ENCODE measurements around the gene RGS7. TPM values are rescaled to one million over a fixed set of nuclear protein-coding genes. Genes with fewer than 3 reads are reported as not detected.

The RGS7 gene
- total and polyA plus RNA-seq, 10 of the 15 experiments (the other 5 are each of a cell fraction or from before 2014, with no cell fraction given): not detected

GRCh38 chr1:241406421-241406820, 49.4 kb upstream of the RGS7 start:
- no peaks in the 10 kb centered on the region for H4K20me1 ChIP-seq (ENCODE audit: control insufficient read depth, insufficient read depth)
- in situ Hi-C loops (cut with MboI) (no loop called here), intact Hi-C loops (cut with micrococcal nuclease; ENCODE audit: unreplicated experiment) (no loop called here)
- H3K4me2 ChIP-seq (ENCODE audit: control insufficient read depth, insufficient read depth): no peak overlapping the region
- no peak for TF ChIP-seq TCF7 (IDR thresholded peaks at IDR 0.05; ENCODE audit: borderline replicate concordance)
- no peak for TF ChIP-seq USF1 (IDR thresholded peaks at IDR 0.05; ENCODE audit: borderline replicate concordance, extremely low read length, insufficient read depth, low read depth, low read length)
- H3K9ac ChIP-seq (ENCODE audit: control insufficient read depth, insufficient read depth, low read length): no peak overlapping the region
- H3K27me3 ChIP-seq (replicated peaks in 1 of 2; ENCODE audit: control insufficient read depth in 2 of 2, insufficient read depth in 2 of 2, low read length in 1 of 2): no peaks in the 10 kb centered on the region; a peak in 1 of 4 replicates
- FAIRE-seq (no peak), DNase-seq (ENCODE audit: low read depth, low spot score) (no peak), ATAC-seq (no peak)
- H3K36me3 ChIP-seq (ENCODE audit: control insufficient read depth in 2 of 2, insufficient read depth in 2 of 2, low read length in 1 of 2): no peaks in the 10 kb centered on the region
- RAD21 ChIA-PET (ENCODE audit: unreplicated experiment): no interaction called here
- H3K4me3 ChIP-seq: no peak overlapping the region
- BruUV-seq (replicated peaks): no TSS peak
- no peak overlapping the region for H2AFZ ChIP-seq (ENCODE audit: control insufficient read depth, low read depth, low read length)
- CTCF ChIA-PET: no interaction called here
- no peaks in the 10 kb centered on the region for H3K4me1 ChIP-seq (ENCODE audit: control insufficient read depth, insufficient read depth, low read length)
- POLR2A ChIA-PET: no interaction called here
- no peaks in the 10 kb centered on the region for H3K9me3 ChIP-seq (replicated peaks; ENCODE audit: control insufficient read depth, insufficient read depth, low read length)
- SMC1A ChIA-PET (ENCODE audit: uncharacterized antibody, unreplicated experiment): no interaction called here
- 40% methylated on average over 3 of the region's 3 CpGs for WGBS (ENCODE audit: insufficient coverage, insufficient replicate concordance, low lambda C conversion rate, missing lambda C conversion rate)
- H3K27ac ChIP-seq (ENCODE audit: control insufficient read depth, insufficient read depth): no peak overlapping the region
- H3K79me2 ChIP-seq (ENCODE audit: control insufficient read depth, insufficient read depth, low read length): no peaks in the 10 kb centered on the region

DNA sequence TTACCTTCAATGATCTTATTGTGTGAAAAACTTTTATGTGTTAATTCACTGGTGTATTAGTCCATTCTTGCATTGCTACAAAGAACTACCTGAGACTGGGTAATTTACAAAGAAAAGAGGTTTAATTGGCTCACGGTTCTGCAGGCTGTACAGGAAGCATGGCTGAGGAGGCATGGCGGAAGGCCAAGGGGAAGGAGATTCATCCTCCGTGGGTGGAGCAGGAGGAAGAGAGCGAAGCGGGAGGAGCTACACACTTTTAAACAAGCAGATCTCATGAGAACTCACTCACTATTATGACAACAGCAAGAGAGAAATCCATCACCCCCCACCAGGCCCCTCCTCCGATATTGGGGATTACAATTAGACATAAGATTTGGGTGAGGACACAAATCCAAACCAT, 44.2 kb upstream of the RGS7 start:
- Histone ChIP-seq H3K27me3 (replicated peaks in 1 of 2; ENCODE audit: control insufficient read depth in 2 of 2, insufficient read depth in 2 of 2, low read length in 1 of 2) (no peaks in the 10 kb centered on the region), H4K20me1 (ENCODE audit: control insufficient read depth, insufficient read depth) (no peaks in the 10 kb centered on the region), H3K36me3 (ENCODE audit: control insufficient read depth in 2 of 2, insufficient read depth in 2 of 2, low read length in 1 of 2) (no peaks in the 10 kb centered on the region), H2AFZ (ENCODE audit: control insufficient read depth, low read depth, low read length) (no peak overlapping the region), H3K27ac (ENCODE audit: control insufficient read depth, insufficient read depth) (no peak overlapping the region), H3K4me2 (ENCODE audit: control insufficient read depth, insufficient read depth) (no peak overlapping the region), H3K4me1 (ENCODE audit: control insufficient read depth, insufficient read depth, low read length) (no peaks in the 10 kb centered on the region), H3K79me2 (ENCODE audit: control insufficient read depth, insufficient read depth, low read length) (no peaks in the 10 kb centered on the region), H3K9me3 (replicated peaks; ENCODE audit: control insufficient read depth, insufficient read depth, low read length) (no peaks in the 10 kb centered on the region), H3K4me3 (no peak overlapping the region), H3K9ac (ENCODE audit: control insufficient read depth, insufficient read depth, low read length) (no peak overlapping the region)
- intact Hi-C loops (cut with micrococcal nuclease; ENCODE audit: unreplicated experiment): no loop called here
- ATAC-seq (no peak), DNase-seq (ENCODE audit: low read depth, low spot score) (no peak), FAIRE-seq (no peak)
- TF ChIP-seq POU2F2 (IDR thresholded peaks at IDR 0.05; ENCODE audit: borderline replicate concordance, low read depth, low read length) (no peak), SREBF1 (IDR thresholded peaks at IDR 0.05; ENCODE audit: low read length) (no peak), ASH2L (IDR thresholded peaks at IDR 0.05; ENCODE audit: borderline replicate concordance, low read depth) (no peak)
- RAD21 ChIA-PET (ENCODE audit: unreplicated experiment): no interaction called here
- POLR2A ChIA-PET: no interaction called here
- CTCF ChIA-PET: no interaction called here
- BruUV-seq (replicated peaks): no TSS peak
- in situ Hi-C loops (cut with MboI): no loop called here
- SMC1A ChIA-PET (ENCODE audit: uncharacterized antibody, unreplicated experiment): interaction anchor here (1.1 kb wide), 1 partner anchor 47 kb away, joined by 3 read pairs; no protein-coding TSS in a partner anchor
- 34% methylated on average over 6 of the region's 6 CpGs for WGBS (ENCODE audit: insufficient coverage, insufficient replicate concordance, low lambda C conversion rate, missing lambda C conversion rate)

All from GM12878 (cell line).